ENCODE measurements around the gene MELK. TPM values are rescaled to one million over a fixed set of nuclear protein-coding genes. Genes with fewer than 3 reads are reported as not detected.
"Not testable (repeated sequence)": the region's sequence is repeated elsewhere in the genome, so short reads cannot be mapped to it uniquely, and the experiment has no call there.

MELK gene
- total RNA-seq, 4 donors from 2014 or later: 0.42 to 0.67 (median 0.49) TPM

DNA sequence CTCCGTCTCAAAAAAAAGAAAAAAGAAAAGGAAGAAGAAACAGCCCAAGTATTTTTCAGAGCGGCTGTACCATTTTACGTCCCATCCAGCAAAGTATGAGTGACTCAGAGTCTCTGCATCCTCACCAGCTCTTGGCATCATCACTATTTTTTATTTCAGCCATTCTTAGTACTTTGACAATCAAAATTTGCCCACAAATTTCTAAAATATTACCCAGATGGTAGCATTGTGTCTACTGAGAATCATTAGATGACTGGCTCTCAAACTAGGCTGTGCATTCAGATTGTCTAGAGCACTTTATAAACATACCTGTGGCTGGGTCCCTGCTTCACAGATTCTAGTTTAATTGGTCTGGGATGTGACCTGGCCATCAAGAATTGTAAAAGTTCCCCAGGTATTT is 21.6 kb upstream of the MELK start:
- H3K4me3 ChIP-seq (replicated peaks in 1 of 3): no peak overlapping the region
- H3K4me1 ChIP-seq: no peaks in the 10 kb centered on the region
- H3K9me3 ChIP-seq: no peaks in the 10 kb centered on the region
- DNase-seq: no peak
- intact Hi-C loops (cut with DNase I): no loop called here
- no peaks in the 10 kb centered on the region for H3K36me3 ChIP-seq
- no peak for TF ChIP-seq POLR2A (IDR thresholded peaks at IDR 0.05)
- TF ChIP-seq, protein P1, sequence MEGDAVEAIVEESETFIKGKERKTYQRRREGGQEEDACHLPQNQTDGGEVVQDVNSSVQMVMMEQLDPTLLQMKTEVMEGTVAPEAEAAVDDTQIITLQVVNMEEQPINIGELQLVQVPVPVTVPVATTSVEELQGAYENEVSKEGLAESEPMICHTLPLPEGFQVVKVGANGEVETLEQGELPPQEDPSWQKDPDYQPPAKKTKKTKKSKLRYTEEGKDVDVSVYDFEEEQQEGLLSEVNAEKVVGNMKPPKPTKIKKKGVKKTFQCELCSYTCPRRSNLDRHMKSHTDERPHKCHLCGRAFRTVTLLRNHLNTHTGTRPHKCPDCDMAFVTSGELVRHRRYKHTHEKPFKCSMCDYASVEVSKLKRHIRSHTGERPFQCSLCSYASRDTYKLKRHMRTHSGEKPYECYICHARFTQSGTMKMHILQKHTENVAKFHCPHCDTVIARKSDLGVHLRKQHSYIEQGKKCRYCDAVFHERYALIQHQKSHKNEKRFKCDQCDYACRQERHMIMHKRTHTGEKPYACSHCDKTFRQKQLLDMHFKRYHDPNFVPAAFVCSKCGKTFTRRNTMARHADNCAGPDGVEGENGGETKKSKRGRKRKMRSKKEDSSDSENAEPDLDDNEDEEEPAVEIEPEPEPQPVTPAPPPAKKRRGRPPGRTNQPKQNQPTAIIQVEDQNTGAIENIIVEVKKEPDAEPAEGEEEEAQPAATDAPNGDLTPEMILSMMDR (IDR thresholded peaks at IDR 0.05): no peak
- 89 to 94% methylated on average over 3 of the region's 3 CpGs for WGBS, 2 donors
- no peaks in the 10 kb centered on the region for H3K27me3 ChIP-seq
- no peak overlapping the region for H3K27ac ChIP-seq

DNA sequence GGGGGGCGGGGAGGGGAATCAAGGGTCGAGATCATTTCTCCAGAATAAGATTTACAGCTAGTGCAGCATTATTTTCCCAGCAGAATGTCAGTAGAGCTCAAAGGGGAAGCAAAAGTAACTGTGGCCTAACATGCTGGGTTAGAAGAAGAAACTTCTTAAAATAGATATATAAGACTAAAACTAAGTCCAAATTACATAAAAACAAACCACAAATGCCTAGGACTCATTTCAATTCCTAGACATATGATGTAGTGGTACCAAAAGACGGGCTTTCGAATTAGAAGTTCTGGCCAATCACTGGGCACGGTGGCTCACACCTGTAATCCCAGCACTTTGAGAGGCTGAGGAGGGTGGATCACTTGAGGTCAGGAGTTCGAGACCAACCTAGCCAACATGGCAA is 20.8 kb upstream of the MELK start:
- H3K27ac ChIP-seq: no peak overlapping the region
- no peaks in the 10 kb centered on the region for H3K36me3 ChIP-seq
- no peak for TF ChIP-seq POLR2A (IDR thresholded peaks at IDR 0.05)
- TF ChIP-seq, protein P1 (IDR thresholded peaks at IDR 0.05): no peak
- H3K27me3 ChIP-seq: no peaks in the 10 kb centered on the region
- no peaks in the 10 kb centered on the region for H3K9me3 ChIP-seq
- 80 to 86% methylated on average over 6 of the region's 6 CpGs for WGBS, 2 donors
- intact Hi-C loops (cut with DNase I): no loop called here
- H3K4me1 ChIP-seq: no peaks in the 10 kb centered on the region
- no peak for DNase-seq
- H3K4me3 ChIP-seq (replicated peaks in 1 of 3): no peak overlapping the region

DNA sequence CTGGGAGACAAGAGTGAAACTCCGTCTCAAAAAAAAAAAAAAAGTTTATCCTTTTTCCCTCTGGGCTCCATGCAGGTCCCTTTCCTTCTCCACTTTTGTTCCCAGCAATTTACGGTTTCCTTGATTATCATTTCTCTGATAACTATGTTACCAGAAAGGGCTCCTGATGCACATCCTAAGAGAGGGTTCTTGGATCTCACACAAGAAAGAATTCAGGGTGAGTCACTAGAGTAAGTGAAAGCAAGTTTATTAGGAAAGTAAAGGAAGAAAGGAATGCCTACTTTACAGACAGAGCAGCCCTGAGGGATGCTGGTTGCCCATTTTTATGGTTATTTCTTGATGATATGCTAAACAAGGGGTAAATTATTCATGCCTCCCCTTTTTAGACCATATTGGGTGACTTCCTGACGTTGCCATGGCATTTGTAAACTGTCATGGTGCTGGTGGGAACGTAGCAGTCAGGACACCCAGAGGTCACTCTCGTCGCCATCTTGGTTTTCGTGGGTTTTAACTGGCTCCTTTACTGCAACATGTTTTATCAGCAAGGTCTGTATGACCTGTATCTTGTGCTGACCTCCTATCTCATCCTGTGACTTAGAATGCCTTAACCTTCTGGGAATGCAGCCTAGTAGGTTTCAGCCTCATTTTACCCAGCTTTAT is 13.5 kb upstream of the MELK start:
- no peak for DNase-seq
- no peaks in the 10 kb centered on the region for H3K9me3 ChIP-seq
- intact Hi-C loops (cut with DNase I): loop anchor here (5.0 kb wide), 2 partner anchors 112 to 152 kb away; no protein-coding TSS in a partner anchor

DNA sequence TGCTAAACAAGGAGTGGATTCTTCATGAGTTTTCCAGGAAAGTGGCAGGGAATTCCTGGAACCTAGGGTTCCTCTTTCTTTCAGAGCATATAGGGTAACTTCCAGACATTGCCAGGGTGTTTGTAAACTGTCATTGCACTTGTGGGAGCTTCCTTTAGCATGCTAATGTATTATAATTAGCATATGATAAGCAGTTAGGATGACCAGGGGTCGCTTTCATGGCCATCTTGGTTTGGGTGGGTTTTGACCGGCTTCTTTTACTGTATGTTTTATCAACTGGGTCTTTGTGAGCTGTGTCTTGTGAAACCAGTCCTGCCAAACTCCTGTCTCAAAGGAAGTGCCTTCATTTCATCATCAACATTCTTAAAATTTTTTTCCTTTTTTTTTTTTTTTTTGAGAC is 11.9 kb upstream of the MELK start:
- Histone ChIP-seq H3K36me3 (no peaks in the 10 kb centered on the region), H3K27ac (no peak overlapping the region), H3K27me3 (no peaks in the 10 kb centered on the region), H3K4me3 (replicated peaks in 1 of 3) (no peak overlapping the region), H3K4me1 (no peaks in the 10 kb centered on the region), H3K9me3 (no peaks in the 10 kb centered on the region)
- no peak for TF ChIP-seq POLR2A (IDR thresholded peaks at IDR 0.05)
- TF ChIP-seq, protein P1 (IDR thresholded peaks at IDR 0.05): no peak
- no peak for DNase-seq
- 70 to 78% methylated on average over 2 of the region's 2 CpGs for WGBS, 2 donors
- intact Hi-C loops (cut with DNase I): no loop called here

More for the DNA sequence above, 13.5 kb upstream of the MELK start:
- no peaks in the 10 kb centered on the region for H3K27me3 ChIP-seq
- H3K27ac ChIP-seq: no peak overlapping the region
- 83 to 87% methylated on average over 7 of the region's 7 CpGs for WGBS, 2 donors
- H3K4me1 ChIP-seq: no peaks in the 10 kb centered on the region
- H3K4me3 ChIP-seq (replicated peaks in 1 of 3): no peak overlapping the region
- no peaks in the 10 kb centered on the region for H3K36me3 ChIP-seq
- no peak for TF ChIP-seq POLR2A (IDR thresholded peaks at IDR 0.05)

DNA sequence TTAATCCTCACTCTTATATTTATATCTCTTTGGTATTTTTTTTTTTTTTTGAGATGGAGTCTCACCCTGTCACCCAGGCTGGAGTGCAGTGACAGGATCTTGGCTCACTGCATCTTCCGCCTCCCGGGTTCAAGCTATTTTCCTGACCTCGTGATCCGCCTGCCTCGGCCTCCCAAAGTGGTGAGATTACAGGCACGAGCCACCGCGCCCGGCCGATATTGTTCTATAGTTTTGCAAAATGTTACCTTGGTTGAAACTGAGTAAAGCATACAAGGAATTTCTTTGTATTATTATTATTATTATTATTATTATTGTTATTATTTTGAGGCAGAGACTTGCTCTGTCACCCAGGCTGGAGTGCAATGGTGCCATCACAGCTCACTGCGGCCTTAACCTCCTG is 9.9 kb upstream of the MELK start:
- H3K36me3 ChIP-seq; H3K4me3 ChIP-seq (replicated peaks in 1 of 3); H3K27ac ChIP-seq; H3K9me3 ChIP-seq; DNase-seq; H3K4me1 ChIP-seq; H3K27me3 ChIP-seq; intact Hi-C loops (cut with DNase I): not testable (repeated sequence)
- 93 to 96% methylated on average over 11 of the region's 11 CpGs for WGBS, 2 donors

DNA sequence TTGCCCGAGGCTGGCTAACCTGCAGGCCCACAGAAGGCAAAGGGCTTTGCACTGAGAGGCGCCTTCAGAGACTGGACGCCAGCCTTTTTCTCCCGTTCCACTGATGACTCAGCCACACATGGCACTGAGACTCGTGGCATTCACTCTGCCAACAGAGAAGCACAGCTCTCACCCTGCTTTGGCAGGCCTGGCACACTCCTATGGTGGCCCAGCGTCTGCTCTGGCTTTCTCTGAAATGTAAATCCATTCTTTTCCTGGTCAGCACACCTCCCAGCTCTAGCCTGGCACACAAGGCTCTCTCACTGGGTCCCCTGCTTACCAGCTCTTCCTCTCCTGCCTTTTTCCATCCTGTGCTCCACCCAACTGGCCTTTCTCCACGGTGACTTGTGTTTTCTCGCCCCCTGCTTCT is 5.9 kb upstream of the MELK start:
- Histone ChIP-seq H3K4me3 (replicated peaks in 1 of 3) (no peak overlapping the region), H3K27ac (no peak overlapping the region), H3K4me1 (no peaks in the 10 kb centered on the region), H3K27me3 (no peaks in the 10 kb centered on the region), H3K36me3 (no peaks in the 10 kb centered on the region), H3K9me3 (no peaks in the 10 kb centered on the region)
- no peak for DNase-seq
- intact Hi-C loops (cut with DNase I): no loop called here
- WGBS, 2 donors: 71 to 75% methylated on average over 8 of the region's 8 CpGs
- TF ChIP-seq, protein P1 (IDR thresholded peaks at IDR 0.05): no peak
- TF ChIP-seq POLR2A (IDR thresholded peaks at IDR 0.05): no peak

- H3K4me3 ChIP-seq (replicated peaks in 1 of 3); H3K27me3 ChIP-seq; H3K36me3 ChIP-seq; H3K27ac ChIP-seq; DNase-seq; H3K9me3 ChIP-seq; intact Hi-C loops (cut with DNase I): not testable (repeated sequence)
- 83 to 88% methylated on average over 4 of the region's 4 CpGs for WGBS, 2 donors
- peaks cover 7 to 12% of the 10 kb centered on the region in 2 donors for H3K4me1 ChIP-seq
Observed at GRCh38 chr9:36568681-36569080, 4.0 kb upstream of the MELK start.
